Measurements from ENCODE around the gene IQCE. TPM values are rescaled to one million over a fixed set of nuclear protein-coding genes. Genes with fewer than 3 reads are reported as not detected.

The IQCE gene
- total RNA-seq, 1 experiment from 2014 or later, result 35.8 TPM

- BruUV-seq (replicated peaks), result no TSS peak
Observed at GRCh38 chr7:2568521-2569223, 9.9 kb downstream of the IQCE start.

GRCh38 chr7:2569421-2569820 lies 10.6 kb downstream of the IQCE start:
- Histone ChIP-seq H2AFZ (no peak overlapping the region), H3K4me2 (no peak overlapping the region), H3K79me2 (ENCODE audit: low read depth) (0 out of 2 replicates have a peak, but pooled peaks cover 6% of the 10 kb centered on the region), H3K9me2 (ENCODE audit: insufficient read depth) (no peaks in the 10 kb centered on the region), H3K27ac (no peak overlapping the region), H4K20me1 (ENCODE audit: insufficient read depth) (0 out of 2 replicates have a peak, but pooled peaks cover 11% of the 10 kb centered on the region), H3K9me3 (ENCODE audit: insufficient read depth, low read depth) (no peaks in the 10 kb centered on the region), H3K36me3 (ENCODE audit: low read depth) (no peaks in the 10 kb centered on the region), H3F3A (ENCODE audit: insufficient read depth, low read depth) (0 out of 2 replicates have a peak, but pooled peaks cover 6% of the 10 kb centered on the region), H3K4me3 (no peak overlapping the region), H3K27me3 (ENCODE audit: insufficient read depth, low read depth) (no peaks in the 10 kb centered on the region), H3K4me1 (replicated peaks; ENCODE audit: insufficient read depth) (no peaks in the 10 kb centered on the region)
- ChIA-PET POLR2A (ENCODE audit: unreplicated experiment) (no interaction called here), CTCF (no interaction called here)
- intact Hi-C loops (cut with micrococcal nuclease; ENCODE audit: unreplicated experiment), result no loop called here
- DNase-seq, result no peak
- no peak for TF ChIP-seq EZH2 (IDR thresholded peaks at IDR 0.05; ENCODE audit: low read depth)
- TF ChIP-seq, protein P1, sequence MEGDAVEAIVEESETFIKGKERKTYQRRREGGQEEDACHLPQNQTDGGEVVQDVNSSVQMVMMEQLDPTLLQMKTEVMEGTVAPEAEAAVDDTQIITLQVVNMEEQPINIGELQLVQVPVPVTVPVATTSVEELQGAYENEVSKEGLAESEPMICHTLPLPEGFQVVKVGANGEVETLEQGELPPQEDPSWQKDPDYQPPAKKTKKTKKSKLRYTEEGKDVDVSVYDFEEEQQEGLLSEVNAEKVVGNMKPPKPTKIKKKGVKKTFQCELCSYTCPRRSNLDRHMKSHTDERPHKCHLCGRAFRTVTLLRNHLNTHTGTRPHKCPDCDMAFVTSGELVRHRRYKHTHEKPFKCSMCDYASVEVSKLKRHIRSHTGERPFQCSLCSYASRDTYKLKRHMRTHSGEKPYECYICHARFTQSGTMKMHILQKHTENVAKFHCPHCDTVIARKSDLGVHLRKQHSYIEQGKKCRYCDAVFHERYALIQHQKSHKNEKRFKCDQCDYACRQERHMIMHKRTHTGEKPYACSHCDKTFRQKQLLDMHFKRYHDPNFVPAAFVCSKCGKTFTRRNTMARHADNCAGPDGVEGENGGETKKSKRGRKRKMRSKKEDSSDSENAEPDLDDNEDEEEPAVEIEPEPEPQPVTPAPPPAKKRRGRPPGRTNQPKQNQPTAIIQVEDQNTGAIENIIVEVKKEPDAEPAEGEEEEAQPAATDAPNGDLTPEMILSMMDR (conservative IDR thresholded peaks at IDR 0.05), result no peak
- BruUV-seq (replicated peaks), result no TSS peak

More at GRCh38 chr7:2568521-2569223, 9.9 kb downstream of the IQCE start:
- DNase-seq, result no peak
- Histone ChIP-seq H4K20me1 (ENCODE audit: insufficient read depth) (0 out of 2 replicates have a peak, but pooled peaks cover 11% of the 10 kb centered on the region), H3K4me1 (replicated peaks; ENCODE audit: insufficient read depth) (no peaks in the 10 kb centered on the region), H3K27ac (no peak overlapping the region), H3F3A (ENCODE audit: insufficient read depth, low read depth) (0 out of 2 replicates have a peak, but pooled peaks cover 6% of the 10 kb centered on the region), H3K27me3 (ENCODE audit: insufficient read depth, low read depth) (no peaks in the 10 kb centered on the region), H3K79me2 (ENCODE audit: low read depth) (0 out of 2 replicates have a peak, but pooled peaks cover 11% of the 10 kb centered on the region), H3K4me3 (no peak overlapping the region), H3K4me2 (no peak overlapping the region), H3K9me3 (ENCODE audit: insufficient read depth, low read depth) (no peaks in the 10 kb centered on the region), H3K36me3 (ENCODE audit: low read depth) (no peaks in the 10 kb centered on the region), H2AFZ (no peak overlapping the region), H3K9me2 (ENCODE audit: insufficient read depth) (no peaks in the 10 kb centered on the region)
- intact Hi-C loops (cut with micrococcal nuclease; ENCODE audit: unreplicated experiment), result no loop called here
- TF ChIP-seq, protein P1 (conservative IDR thresholded peaks at IDR 0.05), result no peak
- ChIA-PET POLR2A (ENCODE audit: unreplicated experiment) (interaction anchor here (0.6 kb wide), 1 partner anchor 53 kb away, joined by 6 read pairs; no protein-coding TSS in a partner anchor), CTCF (no interaction called here)

DNA sequence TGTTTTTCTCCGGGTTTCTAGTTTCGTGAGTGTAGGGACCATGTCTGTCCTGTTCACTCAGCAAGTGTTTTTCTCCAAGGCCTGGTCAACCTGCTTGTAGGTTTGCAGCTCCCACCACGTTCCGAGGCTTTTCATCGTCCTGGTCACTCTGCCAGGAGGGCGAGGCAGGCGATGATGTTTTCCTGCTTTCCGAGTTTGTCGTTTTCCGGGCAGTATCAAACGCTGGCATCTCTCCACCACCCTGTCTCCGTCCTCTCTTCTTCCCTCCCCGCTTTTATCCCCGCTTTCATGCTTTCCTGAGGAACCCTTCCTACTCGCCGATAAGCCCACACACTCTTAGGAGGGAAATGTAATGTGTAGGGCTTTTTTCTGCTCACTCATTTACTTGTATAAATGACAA lies 11.2 kb downstream of the IQCE start:
- CTCF ChIA-PET, result no interaction called here
- H4K20me1 ChIP-seq (ENCODE audit: insufficient read depth), result 0 out of 2 replicates have a peak, but pooled peaks cover 11% of the 10 kb centered on the region
- TF ChIP-seq EZH2 (IDR thresholded peaks at IDR 0.05; ENCODE audit: low read depth), result no peak
- TF ChIP-seq, protein P1 (conservative IDR thresholded peaks at IDR 0.05), result no peak
- POLR2A ChIA-PET (ENCODE audit: unreplicated experiment), result no interaction called here
- H3K4me1 ChIP-seq (replicated peaks; ENCODE audit: insufficient read depth), result no peaks in the 10 kb centered on the region
- no peak overlapping the region for H3K4me3 ChIP-seq
- no peaks in the 10 kb centered on the region for H3K9me3 ChIP-seq (ENCODE audit: insufficient read depth, low read depth)
- intact Hi-C loops (cut with micrococcal nuclease; ENCODE audit: unreplicated experiment), result no loop called here
- no peaks in the 10 kb centered on the region for H3K27me3 ChIP-seq (ENCODE audit: insufficient read depth, low read depth)
- no peaks in the 10 kb centered on the region for H3K9me2 ChIP-seq (ENCODE audit: insufficient read depth)
- DNase-seq, result no peak
- 0 out of 2 replicates have a peak, but pooled peaks cover 6% of the 10 kb centered on the region for H3F3A ChIP-seq (ENCODE audit: insufficient read depth, low read depth)
- H3K27ac ChIP-seq, result no peak overlapping the region
- no peak overlapping the region for H2AFZ ChIP-seq
- H3K4me2 ChIP-seq, result no peak overlapping the region
- 0 out of 2 replicates have a peak, but pooled peaks cover 1% of the 10 kb centered on the region for H3K79me2 ChIP-seq (ENCODE audit: low read depth)
- no TSS peak for BruUV-seq (replicated peaks)
- H3K36me3 ChIP-seq (ENCODE audit: low read depth), result no peaks in the 10 kb centered on the region

All from PC-9 (cell line).